Renal pelvis (tissue), 4 donors: ENCODE measurements around the gene PDCD11. TPM values are rescaled to one million over a fixed set of nuclear protein-coding genes. Genes with fewer than 3 reads are reported as not detected.

ENCODE experiments used
- DNase-seq: peaks from one replicate; pipeline ENCODE4 v3.0.0-alpha.2; 2013
- polyA plus RNA-seq, 3 donors: library from polyadenylated mRNA; unstranded; fragments of 120-200 nt; gene quantifications; one replicate each; pipeline ENCODE4 v1.2.1, GENCODE V29; 2013; ENCODE audit not compliant: insufficient read length in 3 of 3

PDCD11 gene
- polyA plus RNA-seq, 3 donors: 35.9 to 44.9 (median 42.7) TPM

- DNase-seq: no peak
These were observed 53.0 kb downstream of the PDCD11 start for GRCh38 chr10:103449208-103450144.

- no peak for DNase-seq
These were observed 53.8 kb downstream of the PDCD11 start for GRCh38 chr10:103450201-103450695.

GRCh38 chr10:103451091-103451813 is 54.8 kb downstream of the PDCD11 start:
- DNase-seq: no peak

- DNase-seq: peak; percentile 68
These were observed 55.5 kb downstream of the PDCD11 start, which contains the start of gene CALHM2 for GRCh38 chr10:103451831-103452505. Gene CALHM2, minus strand, starts transcription at chr10:103452370. Its CDS starts 2,429 bp downstream, at chr10:103449941.

- no peak for DNase-seq
These were observed 56.2 kb downstream of the PDCD11 start for GRCh38 chr10:103452506-103453230.

GRCh38 chr10:103454026-103454425 is 57.6 kb downstream of the PDCD11 start:
- DNase-seq: no peak

- DNase-seq: no peak
These were observed 58.8 kb downstream of the PDCD11 start for GRCh38 chr10:103455235-103455634.

- DNase-seq: no peak
These were observed 59.7 kb downstream of the PDCD11 start for GRCh38 chr10:103456074-103456660.

- no peak for DNase-seq
These were observed 60.8 kb downstream of the PDCD11 start for GRCh38 chr10:103457176-103457712.

- DNase-seq: no peak
These were observed 61.6 kb downstream of the PDCD11 start for GRCh38 chr10:103457896-103458583.

- no peak for DNase-seq
These were observed 62.3 kb downstream of the PDCD11 start, which contains the start of gene CALHM1 for GRCh38 chr10:103458720-103459119. Gene CALHM1, minus strand, starts transcription at chr10:103458900. Its CDS starts 149 bp downstream, at chr10:103458751.

- no peak for DNase-seq
These were observed 63.2 kb downstream of the PDCD11 start for GRCh38 chr10:103459615-103460014.

- DNase-seq: no peak
These were observed 67.1 kb downstream of the PDCD11 start for GRCh38 chr10:103463499-103463898.

- no peak for DNase-seq
These were observed 69.2 kb downstream of the PDCD11 start for GRCh38 chr10:103465411-103466179.

GRCh38 chr10:103466734-103467133 is 70.3 kb downstream of the PDCD11 start:
- no peak for DNase-seq

GRCh38 chr10:103467406-103467805 is 71.0 kb downstream of the PDCD11 start:
- no peak for DNase-seq

- DNase-seq: no peak
These were observed 72.8 kb downstream of the PDCD11 start for GRCh38 chr10:103469201-103469600.

GRCh38 chr10:103470761-103471653 is 74.6 kb downstream of the PDCD11 start:
- DNase-seq: no peak
